ENCODE measurements around the gene MBNL1. TPM values are rescaled to one million over a fixed set of nuclear protein-coding genes. Genes with fewer than 3 reads are reported as not detected.

The MBNL1 gene
- polyA plus RNA-seq, 3 donors = 190 to 204 (median 191) TPM

- intact Hi-C loops (cut with micrococcal nuclease) = no loop called here
- H3K36me3 ChIP-seq (replicated peaks in 1 of 2; ENCODE audit: control insufficient read depth in 1 of 2, insufficient read depth in 2 of 2, low read length in 2 of 2) = peaks cover 7 to 23% of the 10 kb centered on the region in 2 donors
- no peak overlapping the region for H2AFZ ChIP-seq (ENCODE audit: insufficient read depth, low read depth, low read length, poor library complexity, severe bottlenecking)
- H3K27me3 Mint-ChIP-seq (ENCODE audit: low read depth in 3 of 3) = peaks cover 0 to 2% (median 2%) of the 10 kb centered on the region in 3 donors
- DNase-seq = peak; percentile 15 to 71 (median 59)
- H3K36me3 Mint-ChIP-seq = peaks cover 12 to 13% of the 10 kb centered on the region in 2 donors
- no CpG with 5 or more reads among the region's 3 CpGs for WGBS (ENCODE audit: insufficient coverage)
- peak overlapping the region; percentile 21 to 89 (median 80) for H3K27ac Mint-ChIP-seq
- no peaks in the 10 kb centered on the region for H3K9me3 ChIP-seq (replicated peaks in 1 of 2; ENCODE audit: control insufficient read depth in 1 of 2, insufficient read depth in 1 of 2, low read length in 2 of 2)
- H3K4me1 Mint-ChIP-seq = peaks cover 52% of the 10 kb centered on the region
- no peaks in the 10 kb centered on the region for H3K9me3 Mint-ChIP-seq
- peak overlapping the region in 1 of 2 donors; percentile 67 for H3K27ac ChIP-seq (ENCODE audit: low read depth in 1 of 2, low read length in 2 of 2)
- no peak overlapping the region for H3K4me3 Mint-ChIP-seq
- TF ChIP-seq CTCF (IDR thresholded peaks at IDR 0.05) = no peak
- peaks cover 87% of the 10 kb centered on the region for H4K20me1 ChIP-seq (ENCODE audit: insufficient read depth, low read length)
- peak overlapping the region; percentile 9 for H3K4me2 ChIP-seq (replicated peaks; ENCODE audit: extremely low read depth, low read length, poor library complexity, severe bottlenecking)
- peaks cover 97% of the 10 kb centered on the region for H3K79me2 ChIP-seq (ENCODE audit: insufficient read depth, low read length)
- no peak overlapping the region for H3K4me3 ChIP-seq (replicated peaks in 1 of 3; ENCODE audit: low read depth in 2 of 3, low read length in 3 of 3)
- no peaks in the 10 kb centered on the region for H3K27me3 ChIP-seq (ENCODE audit: control insufficient read depth in 2 of 2, insufficient read depth in 2 of 2, low read length in 2 of 2)
- peaks cover 40 to 65% of the 10 kb centered on the region in 2 donors for H3K4me1 ChIP-seq (ENCODE audit: control insufficient read depth in 1 of 2, insufficient read depth in 2 of 2, low read length in 2 of 2)
- no peak overlapping the region for H3K9ac ChIP-seq (ENCODE audit: insufficient read depth, low read length, poor library complexity, severe bottlenecking)
These were observed 111.3 kb downstream of the MBNL1 start for GRCh38 chr3:152380043-152380442.

GRCh38 chr3:152381881-152382295 lies 113.2 kb downstream of the MBNL1 start:
- Histone ChIP-seq H3K9me3 (replicated peaks in 1 of 2; ENCODE audit: control insufficient read depth in 1 of 2, insufficient read depth in 1 of 2, low read length in 2 of 2) (no peaks in the 10 kb centered on the region), H3K27me3 (ENCODE audit: control insufficient read depth in 2 of 2, insufficient read depth in 2 of 2, low read length in 2 of 2) (no peaks in the 10 kb centered on the region), H3K4me2 (replicated peaks; ENCODE audit: extremely low read depth, low read length, poor library complexity, severe bottlenecking) (peak overlapping the region; percentile 47), H3K4me3 (replicated peaks in 1 of 3; ENCODE audit: low read depth in 2 of 3, low read length in 3 of 3) (peak overlapping the region in 2 of 3 experiments; percentile 34 to 51), H3K4me1 (ENCODE audit: control insufficient read depth in 1 of 2, insufficient read depth in 2 of 2, low read length in 2 of 2) (peaks cover 28 to 47% of the 10 kb centered on the region in 2 donors), H3K79me2 (ENCODE audit: insufficient read depth, low read length) (peaks cover 100% of the 10 kb centered on the region), H4K20me1 (ENCODE audit: insufficient read depth, low read length) (peaks cover 89% of the 10 kb centered on the region), H3K36me3 (replicated peaks in 1 of 2; ENCODE audit: control insufficient read depth in 1 of 2, insufficient read depth in 2 of 2, low read length in 2 of 2) (peaks cover 7 to 23% of the 10 kb centered on the region in 2 donors), H2AFZ (ENCODE audit: insufficient read depth, low read depth, low read length, poor library complexity, severe bottlenecking) (no peak overlapping the region), H3K9ac (ENCODE audit: insufficient read depth, low read length, poor library complexity, severe bottlenecking) (no peak overlapping the region), H3K27ac (ENCODE audit: low read depth in 1 of 2, low read length in 2 of 2) (peak overlapping the region in 1 of 2 donors; percentile 72)
- Mint-ChIP-seq H3K27me3 (ENCODE audit: low read depth in 3 of 3) (no peaks in the 10 kb centered on the region), H3K4me1 (peaks cover 44% of the 10 kb centered on the region), H3K27ac (peak overlapping the region in 4 of 7 donors; percentile 23 to 94 (median 76)), H3K36me3 (peaks cover 12% of the 10 kb centered on the region in 2 donors), H3K9me3 (no peaks in the 10 kb centered on the region), H3K4me3 (no peak overlapping the region)
- intact Hi-C loops (cut with micrococcal nuclease) = no loop called here
- TF ChIP-seq CTCF (IDR thresholded peaks at IDR 0.05) = no peak
- no peak for DNase-seq
- no CpG with 5 or more reads among the region's 2 CpGs for whole genome bisulfite sequencing (ENCODE audit: insufficient coverage)
